Spleen (tissue), 11 donors: ENCODE data around the gene ADGRD1. TPM values are rescaled to one million over a fixed set of nuclear protein-coding genes. Genes with fewer than 3 reads are reported as not detected.
A peak's percentile ranks its signal among the peaks of the same experiment; 100 is the strongest.

Experiments used
- DNase-seq: peaks from one replicate; pipeline ENCODE4 v3.0.0-alpha.2; 2020
- H3K27ac ChIP-seq, 8 donors: fragments of 200-600 bp; sonication (generic) in 7 of 8; 1 replicate in 4 of 8; 2 replicates in 4 of 8; pipeline versions ENCODE4 v1.5.0 to v1.8.0; 2016 to 2021; ENCODE audit warnings: inconsistent platforms in 4 of 8, mild to moderate bottlenecking in 4 of 8, moderate library complexity in 1 of 8
- H3K27me3 ChIP-seq, 7 donors: fragments of 200-600 bp; sonication (generic) in 6 of 7; replicated peaks in 1 of 7; 1 replicate in 4 of 7; 2 replicates in 3 of 7; pipeline versions ENCODE4 v1.5.0 to v1.8.0; 2016 to 2021; ENCODE audit warnings: inconsistent platforms in 3 of 7, mild to moderate bottlenecking in 1 of 7
- H3K36me3 ChIP-seq, 6 donors: fragments of 200-600 bp; sonication (generic) in 5 of 6; 1 replicate in 4 of 6; 2 replicates in 2 of 6; pipeline versions ENCODE4 v1.5.0 to v1.8.0; 2016 to 2021; ENCODE audit warnings: inconsistent platforms in 2 of 6
- H3K4me1 ChIP-seq, 6 donors: fragments of 200-600 bp; sonication (generic) in 5 of 6; 1 replicate in 3 of 6; 2 replicates in 3 of 6; pipeline versions ENCODE4 v1.5.0 to v1.8.0; 2016 to 2021; ENCODE audit warnings: inconsistent platforms in 3 of 6
- H3K4me3 ChIP-seq, 8 donors: fragments of 200-600 bp; sonication (generic) in 7 of 8; 1 replicate in 4 of 8; 2 replicates in 4 of 8; pipeline versions ENCODE4 v1.5.0 to v1.8.0; 2016 to 2021; ENCODE audit warnings: inconsistent platforms in 4 of 8, mild to moderate bottlenecking in 4 of 8, moderate library complexity in 2 of 8
- H3K9me3 ChIP-seq, 8 donors: fragments of 200-600 bp; sonication (generic) in 7 of 8; 1 replicate in 4 of 8; 2 replicates in 4 of 8; pipeline versions ENCODE4 v1.5.0 to v1.8.0; 2016 to 2021; ENCODE audit warnings: inconsistent platforms in 4 of 8
- CTCF ChIP-seq, 11 experiments: fragments of 200-600 bp in 7 of 11; fragments of 450-650 bp in 4 of 11; sonication (generic) in 4 of 11; IDR thresholded peaks in 8 of 11; conservative IDR thresholded peaks in 3 of 11; 1 replicate in 7 of 11; 2 replicates in 4 of 11; pipeline versions ENCODE4 v1.4.0 to v1.8.0; 2016 to 2021; ENCODE audit warnings: antibody characterized with exemption in 11 of 11, inconsistent platforms in 4 of 11, mild to moderate bottlenecking in 1 of 11
- POLR2A ChIP-seq, 3 donors: fragments of 450-650 bp; IDR thresholded peaks; one replicate each; pipeline ENCODE4 v1.5.1; 2017; ENCODE audit warnings: antibody characterized with exemption in 3 of 3, mild to moderate bottlenecking in 1 of 3
- POLR2AphosphoS5 ChIP-seq, 3 donors: sonication (generic); formaldehyde crosslinking; IDR thresholded peaks; one replicate each; pipeline ENCODE4 v1.5.1; 2017; ENCODE audit warnings: antibody characterized with exemption in 3 of 3
- WGBS, 5 donors: extraction: QIAGEN DNeasy Blood & Tissue Kit in 3 of 5; methylation state at CpG; one replicate each; pipeline versions ENCODE4 v1.1.5 to v1.1.7; 2013 to 2018; 5-methylcytosine and 5-hydroxymethylcytosine counted together
- intact Hi-C: fragments of 100-400 bp; cut with DNase I; formaldehyde crosslinking; loops from one replicate; pipeline ENCODE4 v1.15.0; 2023; ENCODE audit warnings: low total_unique reads
- polyA plus RNA-seq, 3 donors: library from polyadenylated mRNA; stranded (reverse); fragments of 200-250 nt; gene quantifications; one replicate each; pipeline ENCODE4 v1.2.1, GENCODE V29; 2013
- total RNA-seq, 7 donors: library from RNA; depleted of rRNA in 3 of 7; stranded (reverse); fragments of >200 nt in 3 of 7; fragmentation: NEBNext Ultra II Directional in 4 of 7; extraction: Animal tissue kit (Norgen Biotek cat#: 25700) in 4 of 7; gene quantifications; one replicate each; pipeline versions ENCODE4 v1.1.0 to v1.2.1, GENCODE V29; 2016 to 2021
- donor health status: healthy with polysubstance abuse.
- donor health status: DM: no; HTN: no; CAD: no; lungs with moderate emphysema.
- donor health status: DM: no; HTN: no; CAD: no.
- donor health status: Bipolar disorder and iron deficiency.
- donor health status: healthy.
- donor health status: DM: no; HTN: no; CAD: no.
- donor health status: DM: yes; HTN: yes; CAD: no.

Gene ADGRD1
- total and polyA plus RNA-seq, 10 donors: 0.89 to 9.7 (median 4.8) TPM

DNA sequence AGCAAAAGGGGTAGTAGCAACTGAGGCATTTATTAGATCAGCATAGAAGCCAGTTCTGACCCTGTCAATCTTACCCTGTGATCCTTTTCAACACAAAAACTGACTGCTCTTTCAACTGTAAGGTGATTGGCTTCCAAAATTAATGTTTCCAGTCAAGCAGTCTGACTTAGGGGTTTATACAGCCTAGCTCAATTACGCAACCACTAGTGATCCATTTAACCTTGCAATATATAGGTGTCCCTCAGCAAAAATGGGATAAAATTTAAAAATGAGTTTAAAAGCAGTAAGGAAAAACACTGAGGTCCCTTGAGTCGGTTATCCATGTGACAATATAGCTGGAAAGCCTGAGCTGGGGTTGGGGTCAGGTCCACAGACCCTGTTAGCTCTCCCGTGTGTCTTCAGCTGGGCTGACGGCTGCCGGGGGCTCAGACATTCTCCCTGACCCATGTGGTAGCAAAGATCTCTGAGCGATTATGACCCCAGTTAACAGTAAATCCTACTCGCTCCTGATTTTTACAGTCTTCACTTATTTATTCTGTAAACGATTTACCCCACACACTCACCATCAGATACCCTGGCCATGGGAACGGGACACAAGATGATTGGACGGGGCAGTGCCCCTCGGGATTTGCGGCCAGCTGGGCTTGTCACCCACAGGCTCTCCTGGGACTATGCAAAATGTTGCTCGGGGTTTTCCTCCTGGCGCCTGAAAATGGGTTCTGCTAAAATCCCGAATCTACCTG is 16.6 kb downstream of the ADGRD1 start:
- Histone ChIP-seq H3K27me3 (no peaks in the 10 kb centered on the region), H3K36me3 (no peaks in the 10 kb centered on the region), H3K4me3 (no peak overlapping the region), H3K4me1 (peaks cover 0 to 7% (median 0%) of the 10 kb centered on the region in 6 donors), H3K27ac (no peak overlapping the region), H3K9me3 (no peaks in the 10 kb centered on the region)
- WGBS, 5 donors: 62 to 74% (median 65%) methylated on average over 14 to 15 of the region's 15 CpGs
- intact Hi-C loops: no loop called here
- DNase-seq: no peak
- TF ChIP-seq POLR2AphosphoS5 (IDR thresholded peaks at IDR 0.05) (no peak), POLR2A (IDR thresholded peaks at IDR 0.05) (no peak), CTCF (IDR thresholded peaks at IDR 0.05 in 8 of 11, conservative IDR thresholded peaks at IDR 0.05 in 3 of 11) (no peak)

DNA sequence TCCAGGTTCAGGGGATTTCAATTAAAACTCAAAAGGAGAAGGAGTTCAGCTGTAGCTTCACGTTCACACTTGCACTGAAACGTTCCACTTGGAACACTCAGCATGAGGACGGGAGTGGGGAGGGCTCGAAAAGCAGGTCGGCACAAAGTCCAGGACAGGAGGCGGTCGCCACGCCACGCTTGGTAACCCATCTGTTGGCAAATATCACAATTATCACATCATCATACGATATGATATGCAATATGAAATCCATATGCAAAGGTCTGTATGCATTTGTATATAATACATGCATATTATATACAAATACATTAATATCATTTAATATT is 17.2 kb downstream of the ADGRD1 start:
- 71 to 87% (median 79%) methylated on average over 10 of the region's 10 CpGs for WGBS, 5 donors
- no peak for DNase-seq
- H3K9me3 ChIP-seq: no peaks in the 10 kb centered on the region
- no peak overlapping the region for H3K27ac ChIP-seq
- intact Hi-C loops: no loop called here
- peaks cover 0 to 4% (median 0%) of the 10 kb centered on the region in 6 donors for H3K4me1 ChIP-seq
- no peaks in the 10 kb centered on the region for H3K36me3 ChIP-seq
- no peak for TF ChIP-seq POLR2A (IDR thresholded peaks at IDR 0.05)
- H3K27me3 ChIP-seq: no peaks in the 10 kb centered on the region
- H3K4me3 ChIP-seq: no peak overlapping the region

DNA sequence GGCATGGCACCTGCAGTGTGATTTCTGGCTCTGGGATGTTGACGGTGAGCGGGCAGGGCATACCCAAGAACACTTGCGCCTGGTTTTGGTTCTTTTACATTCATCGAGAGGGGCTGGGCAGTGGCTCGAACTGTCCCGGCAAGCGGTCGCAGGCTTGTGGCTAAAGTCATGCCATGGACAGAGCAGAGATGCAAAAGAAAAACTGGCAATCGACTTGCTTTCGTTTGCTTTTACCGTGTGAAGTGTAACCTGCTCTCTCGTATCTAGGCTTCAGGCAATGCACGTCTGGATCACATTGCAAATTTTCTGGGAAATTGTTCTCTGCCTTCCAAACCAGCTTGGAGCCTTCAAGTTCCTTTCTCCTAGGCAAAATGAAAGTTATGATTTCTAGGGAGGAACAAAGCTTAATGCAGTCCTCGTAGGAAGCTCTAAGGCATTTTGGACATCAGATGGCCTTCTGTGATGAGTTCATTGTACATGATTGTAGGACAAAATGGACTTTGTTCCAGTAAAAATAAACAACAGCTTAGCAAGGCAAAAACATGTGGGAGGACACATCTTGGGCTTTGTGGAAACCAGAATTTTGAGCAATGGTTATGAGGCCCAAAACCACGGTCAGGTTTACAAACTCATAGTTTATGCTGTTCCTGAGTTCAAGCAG is 18.3 kb downstream of the ADGRD1 start:
- Histone ChIP-seq H3K9me3 (no peaks in the 10 kb centered on the region), H3K27ac (no peak overlapping the region), H3K4me3 (no peak overlapping the region), H3K27me3 (no peaks in the 10 kb centered on the region), H3K36me3 (no peaks in the 10 kb centered on the region), H3K4me1 (no peaks in the 10 kb centered on the region)
- intact Hi-C loops: no loop called here
- no peak for DNase-seq
- WGBS, 5 donors: 85 to 92% (median 90%) methylated on average over 15 of the region's 15 CpGs
- TF ChIP-seq POLR2A (IDR thresholded peaks at IDR 0.05): no peak
- no peak for TF ChIP-seq POLR2AphosphoS5 (IDR thresholded peaks at IDR 0.05)
- no peak for TF ChIP-seq CTCF (IDR thresholded peaks at IDR 0.05 in 8 of 11, conservative IDR thresholded peaks at IDR 0.05 in 3 of 11)

DNA sequence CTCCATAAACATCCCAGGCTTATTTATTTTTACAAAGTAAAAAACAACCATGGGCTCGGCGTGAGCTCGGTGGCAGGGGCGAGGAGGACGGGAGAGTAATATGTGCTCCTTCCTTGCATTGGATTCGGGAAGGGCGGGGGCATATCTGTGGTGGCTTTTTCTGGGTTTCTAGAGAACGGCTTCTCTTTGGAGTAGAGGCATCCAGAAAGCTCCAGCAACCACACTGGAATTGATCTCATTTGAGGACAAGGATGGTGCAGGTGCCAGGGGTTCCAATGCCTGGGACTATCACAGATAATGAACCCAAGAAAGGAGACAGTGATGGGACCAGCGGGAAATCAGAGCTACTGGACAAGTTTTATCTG is 18.9 kb downstream of the ADGRD1 start:
- TF ChIP-seq POLR2A (IDR thresholded peaks at IDR 0.05): no peak
- TF ChIP-seq POLR2AphosphoS5 (IDR thresholded peaks at IDR 0.05): no peak
- TF ChIP-seq CTCF (IDR thresholded peaks at IDR 0.05 in 8 of 11, conservative IDR thresholded peaks at IDR 0.05 in 3 of 11): no peak
- 87 to 98% (median 91%) methylated on average over 9 of the region's 9 CpGs for WGBS, 5 donors
- Histone ChIP-seq H3K36me3 (no peaks in the 10 kb centered on the region), H3K27ac (no peak overlapping the region), H3K9me3 (no peaks in the 10 kb centered on the region), H3K4me3 (no peak overlapping the region), H3K4me1 (no peaks in the 10 kb centered on the region), H3K27me3 (peaks cover 0 to 3% (median 0%) of the 10 kb centered on the region in 7 donors)
- DNase-seq: peak; percentile 15
- intact Hi-C loops: no loop called here
